HEK293 (cell line): Measurements from ENCODE around the gene BCL11A.

ENCODE experiments used
- ATF2 ChIP-seq: fragments of 450-650 bp; formaldehyde crosslinking; IDR thresholded peaks from 2 replicates; pipeline ENCODE4 v1.5.1; 2016; ENCODE audit warnings: missing biosample characterization, missing genetic modification characterization, low read depth
- OSR2 ChIP-seq: fragments of 450-650 bp; formaldehyde crosslinking; IDR thresholded peaks from 2 replicates; pipeline ENCODE4 v1.5.1; 2016; ENCODE audit warnings: missing biosample characterization, missing genetic modification characterization
- PATZ1 ChIP-seq: fragments of 450-650 bp; formaldehyde crosslinking; IDR thresholded peaks from 2 replicates; pipeline ENCODE4 v1.5.1; 2016; ENCODE audit warnings: missing biosample characterization, missing genetic modification characterization
- TCF7L2 ChIP-seq: IDR thresholded peaks from 2 replicates; pipeline ENCODE4 v1.6.1; 2011; ENCODE audit warnings: low read depth, mild to moderate bottlenecking, inconsistent platforms, low read length, moderate library complexity, borderline replicate concordance
- ZBTB17 ChIP-seq: fragments of 450-650 bp; formaldehyde crosslinking; IDR thresholded peaks from 2 replicates; pipeline ENCODE4 v1.5.1; 2016; ENCODE audit warnings: missing biosample characterization, missing genetic modification characterization
- ZBTB20 ChIP-seq: fragments of 450-650 bp; formaldehyde crosslinking; IDR thresholded peaks from 2 replicates; pipeline ENCODE4 v1.5.1; 2016; ENCODE audit warnings: missing biosample characterization, missing genetic modification characterization
- ZBTB44 ChIP-seq: fragments of 450-650 bp; IDR thresholded peaks from 2 replicates; pipeline ENCODE4 v1.5.1; 2018; ENCODE audit warnings: missing biosample characterization, mild to moderate bottlenecking, missing genetic modification characterization
- ZBTB7A ChIP-seq: fragments of 450-650 bp; formaldehyde crosslinking; IDR thresholded peaks from 2 replicates; pipeline ENCODE4 v1.5.1; 2016; ENCODE audit warnings: low read depth, missing biosample characterization, missing genetic modification characterization
- ZNF10 ChIP-seq: fragments of 450-650 bp; formaldehyde crosslinking; IDR thresholded peaks from 2 replicates; pipeline ENCODE4 v1.5.1; 2017; ENCODE audit warnings: missing biosample characterization, missing genetic modification characterization
- ZNF175 ChIP-seq: fragments of 450-650 bp; formaldehyde crosslinking; IDR thresholded peaks from 2 replicates; pipeline ENCODE4 v1.5.1; 2016; ENCODE audit warnings: missing biosample characterization, missing genetic modification characterization
- ZNF677 ChIP-seq: fragments of 450-650 bp; IDR thresholded peaks from 2 replicates; pipeline ENCODE4 v1.5.0; 2018; ENCODE audit warnings: missing biosample characterization, mild to moderate bottlenecking, missing genetic modification characterization, moderate library complexity
- ZNF777 ChIP-seq: fragments of 450-650 bp; formaldehyde crosslinking; IDR thresholded peaks from 2 replicates; pipeline ENCODE4 v1.5.1; 2017; ENCODE audit warnings: missing biosample characterization, missing genetic modification characterization, borderline replicate concordance
- TF ChIP-seq, protein P1 (sequence below): fragments of 450-650 bp; formaldehyde crosslinking; IDR thresholded peaks from 2 replicates; pipeline ENCODE4 v1.5.1; 2016; ENCODE audit warnings: missing biosample characterization, missing genetic modification characterization

DNA sequence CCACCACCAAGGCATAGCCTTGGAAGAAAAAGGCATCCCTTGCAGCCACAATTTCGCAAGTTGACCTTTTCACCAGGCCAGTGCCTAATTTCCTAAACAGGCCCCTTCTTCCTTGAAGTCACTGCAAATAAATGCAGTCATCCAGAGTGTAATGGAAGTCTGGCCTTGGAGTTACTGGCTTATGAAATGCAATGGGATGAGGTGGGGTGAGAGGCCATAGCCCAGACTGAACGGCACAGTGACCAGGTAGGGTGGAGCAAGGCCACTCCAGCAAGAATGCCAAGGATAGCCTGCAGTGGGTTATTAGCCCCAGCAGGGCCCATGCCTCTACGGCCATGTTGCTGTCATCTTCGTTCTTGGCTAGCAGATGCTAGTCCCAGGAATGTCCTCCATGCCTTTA, 68.4 kb downstream of the BCL11A start:
- TF ChIP-seq, protein P1, sequence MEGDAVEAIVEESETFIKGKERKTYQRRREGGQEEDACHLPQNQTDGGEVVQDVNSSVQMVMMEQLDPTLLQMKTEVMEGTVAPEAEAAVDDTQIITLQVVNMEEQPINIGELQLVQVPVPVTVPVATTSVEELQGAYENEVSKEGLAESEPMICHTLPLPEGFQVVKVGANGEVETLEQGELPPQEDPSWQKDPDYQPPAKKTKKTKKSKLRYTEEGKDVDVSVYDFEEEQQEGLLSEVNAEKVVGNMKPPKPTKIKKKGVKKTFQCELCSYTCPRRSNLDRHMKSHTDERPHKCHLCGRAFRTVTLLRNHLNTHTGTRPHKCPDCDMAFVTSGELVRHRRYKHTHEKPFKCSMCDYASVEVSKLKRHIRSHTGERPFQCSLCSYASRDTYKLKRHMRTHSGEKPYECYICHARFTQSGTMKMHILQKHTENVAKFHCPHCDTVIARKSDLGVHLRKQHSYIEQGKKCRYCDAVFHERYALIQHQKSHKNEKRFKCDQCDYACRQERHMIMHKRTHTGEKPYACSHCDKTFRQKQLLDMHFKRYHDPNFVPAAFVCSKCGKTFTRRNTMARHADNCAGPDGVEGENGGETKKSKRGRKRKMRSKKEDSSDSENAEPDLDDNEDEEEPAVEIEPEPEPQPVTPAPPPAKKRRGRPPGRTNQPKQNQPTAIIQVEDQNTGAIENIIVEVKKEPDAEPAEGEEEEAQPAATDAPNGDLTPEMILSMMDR = no peak
- TF ChIP-seq ZNF175 (tag by site-specific recombination) = no peak
- TF ChIP-seq ZBTB17 (tag by site-specific recombination) = no peak
- no peak for TF ChIP-seq ZNF10
- no peak for TF ChIP-seq ZBTB7A (tag by site-specific recombination)
- TF ChIP-seq OSR2 (tag by site-specific recombination) = no peak
- no peak for TF ChIP-seq TCF7L2
- no peak for TF ChIP-seq PATZ1 (tag by site-specific recombination)
- no peak for TF ChIP-seq ZBTB44 (tag by site-specific recombination)
- TF ChIP-seq ATF2 (tag by site-specific recombination) = no peak
- no peak for TF ChIP-seq ZBTB20 (tag by site-specific recombination)
- no peak for TF ChIP-seq ZNF777 (tag by site-specific recombination)
- no peak for TF ChIP-seq ZNF677 (tag by site-specific recombination)
